NCI-H748 (cell line): ENCODE results near the gene DPYSL3.

Experiments used
- DNase-seq: peaks from one replicate; lab custom pipeline; 2025; ENCODE audit not compliant: unreplicated experiment; lab: John Stamatoyannopoulos, UW

Gene DPYSL3

GRCh38 chr5:147441191-147441695 is 68.6 kb downstream of the DPYSL3 start:
- DNase-seq, result no peak

- no peak for DNase-seq
These were observed 70.6 kb downstream of the DPYSL3 start for GRCh38 chr5:147439254-147439653.

- DNase-seq, result no peak
These were observed 72.7 kb downstream of the DPYSL3 start for GRCh38 chr5:147437161-147437596.

GRCh38 chr5:147436596-147436995 is 73.3 kb downstream of the DPYSL3 start:
- DNase-seq, result no peak

DNA sequence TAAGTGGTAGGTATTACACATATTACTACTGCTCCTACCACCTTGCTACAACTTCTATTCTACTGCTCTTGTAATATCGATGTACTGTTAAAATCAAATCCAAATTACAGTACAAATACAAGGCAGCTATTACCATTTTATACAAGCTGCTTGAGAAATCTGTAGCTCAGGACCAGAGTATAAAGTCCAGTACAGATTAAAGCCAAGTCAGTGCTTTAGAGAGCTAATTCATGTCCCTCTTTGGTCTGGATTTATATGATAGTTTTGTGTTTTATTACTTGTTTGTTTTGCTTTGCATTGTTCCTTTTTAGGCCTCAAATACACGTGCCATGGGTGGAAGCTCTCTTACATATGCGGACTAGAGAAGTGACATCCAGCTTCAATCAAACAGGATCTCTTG is 75.8 kb downstream of the DPYSL3 start:
- DNase-seq, result no peak

GRCh38 chr5:147432323-147432722 is 77.5 kb downstream of the DPYSL3 start:
- DNase-seq, result no peak

DNA sequence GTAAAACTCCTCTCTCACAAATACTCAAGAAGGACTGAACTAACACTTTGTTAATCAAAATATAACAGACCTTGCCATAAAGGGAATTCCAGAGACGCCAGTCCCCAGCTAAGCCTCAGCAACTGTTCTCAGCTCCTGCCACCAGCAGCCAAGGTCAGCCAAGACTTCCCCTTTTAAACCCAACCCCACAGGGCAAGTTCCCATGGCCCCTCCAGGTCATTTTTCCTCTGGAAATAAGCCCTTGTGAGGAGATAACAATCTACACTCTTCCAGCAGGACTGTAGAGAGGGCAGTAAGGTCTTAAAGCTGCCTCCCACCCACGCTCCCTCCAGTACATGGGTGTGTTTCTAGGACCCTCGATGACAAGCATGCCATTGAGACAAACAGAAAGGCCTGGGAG is 78.3 kb downstream of the DPYSL3 start:
- DNase-seq, result no peak

DNA sequence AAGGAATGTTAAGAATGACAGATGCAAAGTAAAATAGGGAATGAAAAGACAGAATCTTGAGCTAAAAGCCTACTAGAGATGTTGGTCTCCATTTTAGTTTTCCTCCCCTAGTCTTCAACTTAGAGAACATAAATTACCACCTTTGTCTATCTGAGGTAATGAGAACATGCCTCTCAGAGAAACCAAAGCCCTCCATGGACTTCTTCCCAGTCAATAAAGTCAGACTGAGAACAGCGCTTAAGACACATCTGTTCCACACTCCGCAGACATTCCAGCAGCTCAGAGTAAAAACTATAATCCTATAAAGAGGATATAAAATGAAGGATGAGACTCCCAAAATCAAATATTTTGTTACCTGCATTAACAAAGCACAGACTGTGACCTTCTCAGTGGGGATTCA is 79.2 kb downstream of the DPYSL3 start:
- DNase-seq, result no peak

GRCh38 chr5:147427521-147428401 is 82.1 kb downstream of the DPYSL3 start:
- DNase-seq, result no peak

DNA sequence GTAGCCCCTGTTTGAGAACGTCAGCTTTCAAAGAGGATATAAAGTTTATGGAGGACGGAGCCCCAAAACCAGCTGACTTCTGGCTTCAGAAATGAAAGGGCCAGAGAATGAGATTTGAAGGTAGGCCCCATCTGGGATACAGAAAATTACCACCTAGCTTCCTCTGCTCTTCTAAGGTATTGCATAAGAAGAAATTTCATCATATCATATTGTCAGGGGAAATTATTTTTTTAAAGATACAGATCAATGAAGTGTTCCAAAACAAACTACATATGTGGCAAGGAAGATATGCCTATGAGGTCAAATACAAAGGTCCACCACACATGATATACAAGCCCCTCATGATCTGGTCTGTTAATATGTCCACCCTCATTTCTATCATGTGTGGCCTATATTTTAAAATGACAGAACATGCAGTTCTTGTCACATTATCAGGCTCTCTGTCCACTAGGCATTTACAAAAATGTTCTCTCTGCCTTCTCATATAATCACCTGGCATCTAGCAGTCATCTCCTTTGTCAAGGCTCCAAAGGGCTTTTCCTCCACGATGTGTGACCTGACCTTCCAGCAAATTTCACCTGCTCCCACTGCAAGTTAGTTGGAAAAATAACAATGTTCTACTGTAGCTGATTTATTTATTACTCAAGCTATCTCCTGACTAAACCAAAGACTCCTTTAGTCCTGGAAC is 83.1 kb downstream of the DPYSL3 start:
- no peak for DNase-seq

DNA sequence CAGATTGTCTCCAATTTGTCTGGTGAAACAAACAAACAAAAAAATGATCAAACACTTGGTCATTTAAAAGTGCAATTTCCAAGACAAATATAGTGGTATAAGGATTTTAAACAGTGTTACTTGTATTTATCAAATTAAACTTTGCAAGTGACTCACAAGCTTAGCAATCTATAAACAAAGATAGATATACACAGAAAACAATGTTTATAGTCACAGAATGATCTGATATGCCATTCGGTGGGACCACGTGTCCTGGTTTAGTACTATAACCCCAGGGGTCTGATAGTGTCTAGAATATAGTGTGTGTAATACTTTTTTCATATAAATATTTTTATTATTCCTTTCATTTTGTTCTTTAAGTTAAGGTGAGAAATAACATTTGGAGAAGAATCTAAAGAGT is 91.3 kb downstream of the DPYSL3 start:
- no peak for DNase-seq

GRCh38 chr5:147417135-147417813 is 92.6 kb downstream of the DPYSL3 start:
- no peak for DNase-seq

GRCh38 chr5:147415651-147416050 is 94.2 kb downstream of the DPYSL3 start:
- no peak for DNase-seq

DNA sequence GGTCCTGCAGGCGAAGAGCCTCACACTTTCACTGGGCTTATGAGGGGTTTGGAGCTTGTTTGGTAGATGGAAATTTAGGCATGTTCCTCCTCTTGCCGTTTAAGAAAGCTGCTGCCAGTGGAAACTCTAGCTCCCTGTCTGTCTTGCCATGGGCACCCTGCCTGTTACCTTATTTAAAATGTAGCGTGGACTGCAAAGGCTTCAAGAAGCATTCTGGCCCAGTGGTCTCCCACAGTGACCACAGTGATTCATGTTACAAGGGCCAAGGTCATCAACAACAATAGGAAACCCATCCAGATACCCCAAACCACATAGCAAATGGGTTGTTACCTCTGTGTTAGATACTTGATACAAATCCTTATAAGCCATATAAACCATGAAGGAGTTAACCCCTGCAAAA is 96.6 kb downstream of the DPYSL3 start:
- no peak for DNase-seq

GRCh38 chr5:147412561-147412960 is 97.3 kb downstream of the DPYSL3 start:
- no peak for DNase-seq

- DNase-seq, result no peak
These were observed 98.2 kb downstream of the DPYSL3 start for GRCh38 chr5:147411359-147412319.

- no peak for DNase-seq
These were observed 99.1 kb downstream of the DPYSL3 start for GRCh38 chr5:147410496-147411358.

GRCh38 chr5:147408980-147409379 is 100.9 kb downstream of the DPYSL3 start:
- no peak for DNase-seq

GRCh38 chr5:147407094-147407681 is 102.7 kb downstream of the DPYSL3 start:
- no peak for DNase-seq
